Endothelial cell of umbilical vein (primary cell): ENCODE results near the gene STAB2. TPM values are rescaled to one million over a fixed set of nuclear protein-coding genes. Genes with fewer than 3 reads are reported as not detected.

ENCODE experiments used
- BruUV-seq: library from RNA; stranded (reverse); fragments of 400-500 nt; replicated peaks from 2 replicates; lab custom pipeline; 2021; lab: Mats Ljungman, UMichigan
- CTCF ChIA-PET: fragments of 300-600, 350-600 bp; sonication (Branson Sonifier 250); formaldehyde crosslinking; loops from one replicate; lab custom pipeline; 2021; ENCODE audit warnings: antibody characterized with exemption, inconsistent platforms; lab: Charles Lee
- POLR2A ChIA-PET: fragments of 300-600, 350-600 bp; sonication (Branson Sonifier 250); formaldehyde crosslinking; loops from one replicate; lab custom pipeline; 2021; ENCODE audit warnings: antibody characterized with exemption, inconsistent platforms; lab: Charles Lee
- DNase-seq: peaks from one replicate; pipeline ENCODE4 v3.0.0-alpha.2; 2011; ENCODE audit warnings: low read depth, low spot score
- FAIRE-seq: peaks from 2 replicates; lab custom pipeline; 2011; peaks lifted over from hg19 to GRCh38; lab: Jason Lieb, UNC
- H2AFZ ChIP-seq: 2 replicates; pipeline ENCODE4 v1.6.0; 2012; ENCODE audit warnings: low read depth, low read length, control low read depth, inconsistent platforms
- H3K27ac ChIP-seq: 2 replicates; pipeline ENCODE4 v1.5.1; 2011; ENCODE audit warnings: low read depth, mild to moderate bottlenecking, control low read depth, low read length, moderate library complexity; ENCODE audit not compliant: insufficient read depth
- H3K27me3 ChIP-seq, 2 experiments: 2 replicates each; pipeline versions ENCODE4 v1.6.0 to v1.6.1; 2011; ENCODE audit warnings: low read length in 2 of 2, mixed read lengths in 1 of 2; ENCODE audit not compliant: control insufficient read depth in 2 of 2, insufficient read depth in 2 of 2
- H3K36me3 ChIP-seq, 2 experiments: 2 replicates in 1 of 2; 3 replicates in 1 of 2; pipeline ENCODE4 v1.5.1; 2011; ENCODE audit warnings: low read length in 2 of 2, mild to moderate bottlenecking in 1 of 2, moderate library complexity in 1 of 2; ENCODE audit not compliant: control insufficient read depth in 2 of 2, insufficient read depth in 2 of 2; ENCODE audit errors: extremely low read depth in 1 of 2
- H3K4me1 ChIP-seq: 3 replicates; pipeline ENCODE4 v1.5.1; 2011; ENCODE audit warnings: mild to moderate bottlenecking, low read length; ENCODE audit not compliant: control insufficient read depth, insufficient read depth; ENCODE audit errors: extremely low read depth
- H3K4me2 ChIP-seq: 2 replicates; pipeline ENCODE4 v1.6.1; 2011; ENCODE audit warnings: low read length, control low read depth, mixed read lengths; ENCODE audit not compliant: insufficient read depth
- H3K4me3 ChIP-seq, 3 experiments: fragments of 200-600 bp in 1 of 3; sonication (generic), shearing (Covaris generic) in 1 of 3; replicated peaks in 1 of 3; 2 replicates each; pipeline ENCODE4 v1.5.1; 2011 to 2016; ENCODE audit warnings: control low read depth in 3 of 3, low read length in 3 of 3, mild to moderate bottlenecking in 2 of 3, inconsistent platforms in 1 of 3, low read depth in 1 of 3, moderate library complexity in 1 of 3; ENCODE audit not compliant: insufficient read depth in 1 of 3
- H3K79me2 ChIP-seq: 2 replicates; pipeline ENCODE4 v1.6.0; 2012; ENCODE audit warnings: low read length, inconsistent platforms; ENCODE audit not compliant: control insufficient read depth, insufficient read depth
- H3K9ac ChIP-seq: replicated peaks from 2 replicates; pipeline ENCODE3; 2011; ENCODE audit warnings: low read length, control low read depth; ENCODE audit not compliant: insufficient read depth; ENCODE audit errors: extremely low read depth
- H3K9me1 ChIP-seq: replicated peaks from 3 replicates; pipeline ENCODE4 v1.6.0; 2011; ENCODE audit warnings: mild to moderate bottlenecking, low read length; ENCODE audit not compliant: control insufficient read depth, insufficient read depth; ENCODE audit errors: extremely low read depth
- H3K9me3 ChIP-seq: replicated peaks from 2 replicates; pipeline ENCODE4 v1.5.1; 2012; ENCODE audit warnings: low read length, inconsistent platforms; ENCODE audit not compliant: control insufficient read depth, insufficient read depth
- H4K20me1 ChIP-seq: replicated peaks from 2 replicates; pipeline ENCODE3; 2011; ENCODE audit warnings: mild to moderate bottlenecking, low read length; ENCODE audit not compliant: control insufficient read depth, insufficient read depth; ENCODE audit errors: extremely low read depth
- EZH2 ChIP-seq: IDR thresholded peaks from 2 replicates; pipeline ENCODE4 v1.6.1; 2012; ENCODE audit warnings: borderline replicate concordance, low read depth, mild to moderate bottlenecking, moderate library complexity, low read length, inconsistent platforms; ENCODE audit not compliant: severe bottlenecking
- FOS ChIP-seq: IDR thresholded peaks from 2 replicates; pipeline ENCODE4 v1.6.1; 2011; ENCODE audit warnings: mild to moderate bottlenecking, low read length, moderate library complexity, borderline replicate concordance; ENCODE audit not compliant: insufficient read depth
- GATA2 ChIP-seq: IDR thresholded peaks from 2 replicates; pipeline ENCODE4 v1.7.0; 2011; ENCODE audit warnings: low read depth, mild to moderate bottlenecking, moderate library complexity, mixed read lengths, low read length; ENCODE audit not compliant: insufficient read length, insufficient read depth
- JUN ChIP-seq: IDR thresholded peaks from 2 replicates; pipeline ENCODE4 v1.6.1; 2011; ENCODE audit warnings: borderline replicate concordance, low read depth; ENCODE audit not compliant: insufficient read length, insufficient read depth
- MYC ChIP-seq: IDR thresholded peaks from one replicate; pipeline ENCODE4 v1.6.1; 2011; ENCODE audit warnings: mild to moderate bottlenecking, low read depth, low read length
- POLR2A ChIP-seq: IDR thresholded peaks from 2 replicates; pipeline ENCODE4 v1.6.1; 2012; ENCODE audit warnings: low read depth, mild to moderate bottlenecking, control low read depth, low read length
- POLR2AphosphoS5 ChIP-seq: IDR thresholded peaks from 2 replicates; pipeline ENCODE4 v1.6.1; 2012; ENCODE audit warnings: low read depth, mild to moderate bottlenecking, control low read depth, low read length, moderate library complexity; ENCODE audit not compliant: insufficient read depth
- dilution Hi-C: fragments of 300-500 bp; cut with MboI; formaldehyde crosslinking; loops from one replicate; pipeline ENCODE4 v1.15.0; 2019; ENCODE audit warnings: low sequenced_read_pairs; ENCODE audit not compliant: extremely low pct_ligation_motif_present
- intact Hi-C: fragments of 100-400 bp; cut with micrococcal nuclease; formaldehyde crosslinking; loops from one replicate; pipeline ENCODE4 v1.10.0; 2022
- polyA plus RNA-seq, 4 experiments: library from polyadenylated mRNA; depleted of rRNA in 3 of 4; stranded (reverse) in 3 of 4; unstranded in 1 of 4; fragments of >200 nt; gene quantifications; 2 replicates each; pipeline versions ENCODE4 v1.2.1 to v1.2.3, GENCODE V29; 2011 to 2012; ENCODE audit warnings: missing spikeins in 1 of 4
- total RNA-seq: library from RNA; stranded (reverse); gene quantifications from 2 replicates; pipeline ENCODE4 v1.2.3, GENCODE V29; 2021
- TF ChIP-seq, protein P1 (sequence below), 2 donors: IDR thresholded peaks; 1 replicate in 1 of 2; 2 replicates in 1 of 2; pipeline ENCODE4 v1.5.1; 2011; ENCODE audit warnings: low read length in 2 of 2, mild to moderate bottlenecking in 2 of 2, moderate library complexity in 2 of 2, control low read depth in 1 of 2, inconsistent platforms in 1 of 2, low read depth in 1 of 2; ENCODE audit not compliant: insufficient read depth in 1 of 2; ENCODE audit errors: extremely low read depth in 1 of 2
- TF ChIP-seq, protein P2 (sequence below): IDR thresholded peaks from 2 replicates; pipeline ENCODE4 v1.6.1; 2011; ENCODE audit not compliant: insufficient read depth, insufficient read length

STAB2 gene
- total and polyA plus RNA-seq, 2 donors (not counting 3 experiments of a cell fraction or from before 2014, with no cell fraction given): 0.01 TPM; not detected in 1

DNA sequence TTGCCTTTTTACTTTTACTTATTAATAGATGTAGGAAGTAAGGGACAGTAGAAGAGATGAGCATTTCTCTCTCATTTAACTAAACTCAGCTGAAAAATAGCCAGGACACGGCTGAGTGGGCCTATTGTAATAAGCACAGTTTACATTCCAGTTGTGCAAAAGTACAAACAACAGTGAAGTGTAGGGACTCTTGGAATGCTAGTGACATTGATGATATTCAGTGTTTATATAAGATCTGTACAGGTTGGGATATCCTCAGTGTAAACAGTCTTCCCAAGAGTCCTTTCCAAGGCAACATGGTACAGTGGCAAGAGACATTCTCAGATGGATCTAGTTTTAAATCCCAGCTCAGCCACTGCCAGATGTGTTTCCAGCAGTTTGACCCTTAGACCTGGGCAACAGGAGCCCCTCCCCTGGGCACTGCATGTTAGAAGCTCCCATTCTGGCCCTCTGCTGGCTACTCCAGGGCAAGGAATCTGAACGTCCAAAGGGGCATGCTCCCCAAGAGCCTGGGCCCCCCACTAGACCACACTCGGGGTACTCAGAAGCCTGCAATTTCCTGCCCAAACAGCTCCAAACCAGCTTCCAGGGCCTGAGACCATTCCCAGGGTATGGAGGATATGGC, 55.3 kb downstream of the STAB2 start:
- no peak for DNase-seq
- Histone ChIP-seq H3K4me2 (no peak overlapping the region), H2AFZ (no peak overlapping the region), H3K9me3 (no peaks in the 10 kb centered on the region), H3K4me3 (no peak overlapping the region), H3K79me2 (no peaks in the 10 kb centered on the region), H3K36me3 (no peaks in the 10 kb centered on the region), H4K20me1 (no peaks in the 10 kb centered on the region), H3K9me1 (no peaks in the 10 kb centered on the region), H3K4me1 (no peaks in the 10 kb centered on the region), H3K27me3 (peaks cover 0 to 2% of the 10 kb centered on the region in 2 experiments), H3K9ac (no peak overlapping the region), H3K27ac (no peak overlapping the region)
- no peak for FAIRE-seq
- dilution Hi-C loops: no loop called here
- intact Hi-C loops: no loop called here
- no TSS peak for BruUV-seq
- CTCF ChIA-PET: interaction anchor here (1.1 to 2.3 kb wide), 2 partner anchors 10 to 12 kb away, joined by 4 to 27 read pairs; no protein-coding TSS in a partner anchor
- POLR2A ChIA-PET: no interaction called here
- TF ChIP-seq MYC (no peak), FOS (no peak), GATA2 (no peak), POLR2AphosphoS5 (no peak), EZH2 (no peak), POLR2A (no peak), JUN (no peak)
- TF ChIP-seq, protein P1, sequence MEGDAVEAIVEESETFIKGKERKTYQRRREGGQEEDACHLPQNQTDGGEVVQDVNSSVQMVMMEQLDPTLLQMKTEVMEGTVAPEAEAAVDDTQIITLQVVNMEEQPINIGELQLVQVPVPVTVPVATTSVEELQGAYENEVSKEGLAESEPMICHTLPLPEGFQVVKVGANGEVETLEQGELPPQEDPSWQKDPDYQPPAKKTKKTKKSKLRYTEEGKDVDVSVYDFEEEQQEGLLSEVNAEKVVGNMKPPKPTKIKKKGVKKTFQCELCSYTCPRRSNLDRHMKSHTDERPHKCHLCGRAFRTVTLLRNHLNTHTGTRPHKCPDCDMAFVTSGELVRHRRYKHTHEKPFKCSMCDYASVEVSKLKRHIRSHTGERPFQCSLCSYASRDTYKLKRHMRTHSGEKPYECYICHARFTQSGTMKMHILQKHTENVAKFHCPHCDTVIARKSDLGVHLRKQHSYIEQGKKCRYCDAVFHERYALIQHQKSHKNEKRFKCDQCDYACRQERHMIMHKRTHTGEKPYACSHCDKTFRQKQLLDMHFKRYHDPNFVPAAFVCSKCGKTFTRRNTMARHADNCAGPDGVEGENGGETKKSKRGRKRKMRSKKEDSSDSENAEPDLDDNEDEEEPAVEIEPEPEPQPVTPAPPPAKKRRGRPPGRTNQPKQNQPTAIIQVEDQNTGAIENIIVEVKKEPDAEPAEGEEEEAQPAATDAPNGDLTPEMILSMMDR (IDR thresholded peaks at IDR 0.05; ENCODE audit: extremely low read depth in 1 of 2, insufficient read depth in 1 of 2, low read depth in 1 of 2, low read length in 2 of 2): no peak
- TF ChIP-seq, protein P2, sequence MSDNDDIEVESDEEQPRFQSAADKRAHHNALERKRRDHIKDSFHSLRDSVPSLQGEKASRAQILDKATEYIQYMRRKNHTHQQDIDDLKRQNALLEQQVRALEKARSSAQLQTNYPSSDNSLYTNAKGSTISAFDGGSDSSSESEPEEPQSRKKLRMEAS: no peak
